Thymus (tissue), 11 donors: ENCODE data around the gene KCNAB2. TPM values are rescaled to one million over a fixed set of nuclear protein-coding genes. Genes with fewer than 3 reads are reported as not detected.

Experiments used
- DNase-seq, 9 donors: peaks; one replicate each; pipeline ENCODE4 v3.0.0-alpha.2; 2013; ENCODE audit warnings: low spot score in 9 of 9, low read depth in 6 of 9, missing footprints in 1 of 9
- H3K27ac ChIP-seq, 2 donors: one replicate each; pipeline ENCODE4 v1.5.1; 2013; ENCODE audit warnings: control low read depth in 1 of 2, low read depth in 1 of 2, low read length in 1 of 2, mild to moderate bottlenecking in 1 of 2, moderate library complexity in 1 of 2
- H3K27me3 ChIP-seq, 2 donors: one replicate each; pipeline ENCODE4 v1.5.1; 2013; ENCODE audit warnings: low read length in 1 of 2; ENCODE audit not compliant: control insufficient read depth in 2 of 2, insufficient read depth in 1 of 2
- H3K36me3 ChIP-seq, 2 donors: one replicate each; pipeline ENCODE4 v1.5.1; 2013; ENCODE audit warnings: low read length in 1 of 2, mild to moderate bottlenecking in 1 of 2, moderate library complexity in 1 of 2; ENCODE audit not compliant: control insufficient read depth in 2 of 2, insufficient read depth in 2 of 2
- H3K4me1 ChIP-seq, 2 donors: one replicate each; pipeline ENCODE4 v1.5.1; 2013; ENCODE audit warnings: low read length in 2 of 2; ENCODE audit not compliant: control insufficient read depth in 2 of 2, insufficient read depth in 2 of 2
- H3K4me3 ChIP-seq, 2 donors: one replicate each; pipeline ENCODE4 v1.5.1; 2013; ENCODE audit warnings: low read length in 2 of 2, control low read depth in 1 of 2, mild to moderate bottlenecking in 1 of 2
- H3K9me3 ChIP-seq, 2 donors: one replicate each; pipeline ENCODE4 v1.5.1; 2013; ENCODE audit warnings: low read length in 1 of 2, mild to moderate bottlenecking in 1 of 2; ENCODE audit not compliant: control insufficient read depth in 2 of 2, insufficient read depth in 1 of 2
- WGBS: extraction: QIAGEN DNeasy Blood & Tissue Kit; methylation state at CpG from one replicate; pipeline ENCODE4 v1.1.7; 2013; 5-methylcytosine and 5-hydroxymethylcytosine counted together
- polyA plus RNA-seq: library from polyadenylated mRNA; stranded (reverse); fragments of 200-250 nt; gene quantifications from one replicate; pipeline ENCODE4 v1.2.3, GENCODE V29; 2013
- total RNA-seq: library from RNA; stranded (reverse); fragments of 120-200 nt; gene quantifications from one replicate; pipeline ENCODE4 v1.2.4, GENCODE V29; 2013
- donor health status: healthy.

KCNAB2 gene
- total and polyA plus RNA-seq, 2 donors: 19.0 to 40.1 TPM

GRCh38 chr1:6044481-6045109, 1.1 kb upstream of the KCNAB2 start:
- WGBS: 96% methylated on average over 11 of the region's 11 CpGs
- DNase-seq: no peak
- H3K9me3 ChIP-seq: no peaks in the 10 kb centered on the region
- no peaks in the 10 kb centered on the region for H3K4me1 ChIP-seq
- H3K27ac ChIP-seq: no peak overlapping the region
- peaks cover 32 to 48% of the 10 kb centered on the region in 2 donors for H3K36me3 ChIP-seq
- no peaks in the 10 kb centered on the region for H3K27me3 ChIP-seq
- no peak overlapping the region for H3K4me3 ChIP-seq

- WGBS: 95% methylated on average over 9 of the region's 9 CpGs
- H3K36me3 ChIP-seq: peaks cover 29 to 45% of the 10 kb centered on the region in 2 donors
Measured at GRCh38 chr1:6045110-6045502, 582 bp upstream of the KCNAB2 start.

GRCh38 chr1:6046279-6046678, 591 bp downstream of the KCNAB2 start:
- H3K36me3 ChIP-seq: peaks cover 21 to 34% of the 10 kb centered on the region in 2 donors
- DNase-seq: no peak
- no peaks in the 10 kb centered on the region for H3K27me3 ChIP-seq
- 96% methylated on average over 14 of the region's 14 CpGs for WGBS
- no peak overlapping the region for H3K27ac ChIP-seq
- no peaks in the 10 kb centered on the region for H3K4me1 ChIP-seq
- H3K9me3 ChIP-seq: no peaks in the 10 kb centered on the region
- no peak overlapping the region for H3K4me3 ChIP-seq

More at GRCh38 chr1:6045110-6045502, 582 bp upstream of the KCNAB2 start:
- Histone ChIP-seq H3K4me1 (no peaks in the 10 kb centered on the region), H3K9me3 (no peaks in the 10 kb centered on the region), H3K27me3 (no peaks in the 10 kb centered on the region), H3K27ac (no peak overlapping the region), H3K4me3 (no peak overlapping the region)
- no peak for DNase-seq

- H3K4me3 ChIP-seq: no peak overlapping the region
- H3K27ac ChIP-seq: no peak overlapping the region
- no peaks in the 10 kb centered on the region for H3K9me3 ChIP-seq
- DNase-seq: no peak
- no peaks in the 10 kb centered on the region for H3K4me1 ChIP-seq
- WGBS: 96% methylated on average over 14 of the region's 14 CpGs
- no peaks in the 10 kb centered on the region for H3K27me3 ChIP-seq
- H3K36me3 ChIP-seq: peaks cover 12 to 17% of the 10 kb centered on the region in 2 donors
Measured at GRCh38 chr1:6048179-6048867, 2.6 kb downstream of the KCNAB2 start.

GRCh38 chr1:6049419-6049818, 3.7 kb downstream of the KCNAB2 start:
- H3K4me3 ChIP-seq: no peak overlapping the region
- H3K27ac ChIP-seq: no peak overlapping the region
- peaks cover 3 to 16% of the 10 kb centered on the region in 2 donors for H3K36me3 ChIP-seq
- 92% methylated on average over 6 of the region's 6 CpGs for WGBS
- H3K4me1 ChIP-seq: no peaks in the 10 kb centered on the region
- H3K9me3 ChIP-seq: no peaks in the 10 kb centered on the region
- no peaks in the 10 kb centered on the region for H3K27me3 ChIP-seq
- no peak for DNase-seq

GRCh38 chr1:6051423-6051822, 5.7 kb downstream of the KCNAB2 start:
- no peaks in the 10 kb centered on the region for H3K9me3 ChIP-seq
- H3K36me3 ChIP-seq: peaks cover 0 to 13% of the 10 kb centered on the region in 2 donors
- H3K4me3 ChIP-seq: no peak overlapping the region
- DNase-seq: no peak
- 98% methylated on average over 23 of the region's 23 CpGs for WGBS
- H3K27ac ChIP-seq: no peak overlapping the region
- H3K4me1 ChIP-seq: no peaks in the 10 kb centered on the region
- H3K27me3 ChIP-seq: no peaks in the 10 kb centered on the region

- no peak overlapping the region for H3K27ac ChIP-seq
- H3K9me3 ChIP-seq: no peaks in the 10 kb centered on the region
- WGBS: 73% methylated on average over 16 of the region's 16 CpGs
- DNase-seq: peak; percentile 29 to 77 (median 57)
- no peaks in the 10 kb centered on the region for H3K4me1 ChIP-seq
- no peaks in the 10 kb centered on the region for H3K27me3 ChIP-seq
- no peak overlapping the region for H3K4me3 ChIP-seq
- peaks cover 0 to 13% of the 10 kb centered on the region in 2 donors for H3K36me3 ChIP-seq
Measured at GRCh38 chr1:6052543-6053205, 7.0 kb downstream of the KCNAB2 start.

GRCh38 chr1:6053206-6053546, 7.5 kb downstream of the KCNAB2 start:
- Histone ChIP-seq H3K4me1 (no peaks in the 10 kb centered on the region), H3K27me3 (no peaks in the 10 kb centered on the region), H3K4me3 (no peak overlapping the region), H3K27ac (no peak overlapping the region), H3K36me3 (peaks cover 0 to 15% of the 10 kb centered on the region in 2 donors), H3K9me3 (no peaks in the 10 kb centered on the region)
- DNase-seq: no peak
- WGBS: 91% methylated on average over 8 of the region's 8 CpGs

- no peak for DNase-seq
- peaks cover 0 to 18% of the 10 kb centered on the region in 2 donors for H3K36me3 ChIP-seq
Measured at GRCh38 chr1:6054596-6054995, 8.9 kb downstream of the KCNAB2 start.

More at GRCh38 chr1:6054596-6054995, 8.9 kb downstream of the KCNAB2 start:
- Histone ChIP-seq H3K4me1 (no peaks in the 10 kb centered on the region), H3K27ac (no peak overlapping the region), H3K4me3 (no peak overlapping the region), H3K27me3 (no peaks in the 10 kb centered on the region), H3K9me3 (no peaks in the 10 kb centered on the region)
- WGBS: 96% methylated on average over 6 of the region's 6 CpGs
